ENCODE measurements around the gene SLC25A1. TPM values are rescaled to one million over a fixed set of nuclear protein-coding genes. Genes with fewer than 3 reads are reported as not detected.

SLC25A1 gene
- total and polyA plus RNA-seq, 2 donors (not counting 1 experiment from before 2014, with no cell fraction given) = 41.3 to 47.7 TPM

DNA sequence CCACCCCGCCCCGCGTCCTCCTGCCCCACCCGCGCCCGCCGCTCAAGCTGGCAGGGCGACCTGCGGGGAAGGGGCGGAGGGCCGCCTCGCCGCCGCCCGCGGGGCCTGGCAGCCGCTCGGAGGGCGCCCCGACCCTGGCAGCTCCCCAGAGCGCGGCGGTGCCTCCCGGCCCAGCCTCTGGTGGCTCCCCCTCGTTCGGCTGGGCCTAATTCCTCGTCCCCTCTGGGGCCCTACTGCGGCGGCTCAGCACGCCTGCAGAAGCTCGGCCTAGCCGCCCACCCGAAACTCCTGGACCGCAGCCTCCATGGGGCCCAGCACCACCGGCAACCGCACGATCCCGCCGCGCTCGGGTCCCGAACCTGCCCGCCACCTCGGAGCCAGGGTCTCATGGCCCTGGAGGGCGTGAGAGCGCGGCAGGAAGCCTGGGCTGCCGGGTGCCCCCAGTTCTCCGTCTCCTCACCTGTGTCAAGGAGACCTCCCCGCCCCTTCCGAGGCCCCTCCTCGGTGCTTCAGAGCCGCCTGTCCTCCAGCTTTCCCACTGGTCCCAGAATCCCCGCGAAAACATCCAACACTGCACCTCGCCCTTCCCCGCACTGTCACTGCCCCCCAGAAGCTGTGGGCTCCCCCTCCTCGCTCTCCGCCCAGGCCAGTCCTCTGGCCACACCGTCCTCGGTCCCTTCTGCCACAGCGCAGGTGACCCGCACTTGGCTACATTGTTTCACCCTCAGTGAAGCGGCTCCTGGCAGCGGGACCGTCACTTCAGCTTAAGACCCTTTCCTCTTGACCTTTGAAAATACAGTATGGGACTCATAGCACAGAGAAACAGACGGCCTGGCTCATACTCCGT, 27.8 kb downstream of the SLC25A1 start:
- Histone ChIP-seq H2AFZ (ENCODE audit: insufficient read depth, low read depth, low read length, poor library complexity, severe bottlenecking) (peak overlapping the region; percentile 15), H3K36me3 (replicated peaks in 1 of 2; ENCODE audit: control extremely low read depth in 1 of 2, control insufficient read depth in 1 of 2, extremely low read depth in 1 of 2, insufficient read depth in 2 of 2, low read length in 1 of 2) (no peaks in the 10 kb centered on the region), H3K4me1 (ENCODE audit: control insufficient read depth in 2 of 2, insufficient read depth in 2 of 2, low read length in 2 of 2) (peaks cover 13 to 16% of the 10 kb centered on the region in 2 donors), H3K79me2 (ENCODE audit: control insufficient read depth, insufficient read depth, low read length) (no peaks in the 10 kb centered on the region), H3K9ac (ENCODE audit: low read length) (no peak overlapping the region), H3K27ac (ENCODE audit: low read length in 2 of 2) (no peak overlapping the region), H3K4me2 (replicated peaks; ENCODE audit: low read depth, low read length, poor library complexity, severe bottlenecking) (peak overlapping the region; percentile 82), H3K9me3 (ENCODE audit: control extremely low read depth in 1 of 3, control insufficient read depth in 2 of 3, insufficient read depth in 1 of 3, low read length in 2 of 3) (peaks cover 0 to 16% (median 0%) of the 10 kb centered on the region in 3 donors), H4K20me1 (ENCODE audit: control insufficient read depth, insufficient read depth, low read length, poor library complexity, severe bottlenecking) (no peaks in the 10 kb centered on the region), H3K4me3 (ENCODE audit: control extremely low read depth in 1 of 5, extremely low read depth in 1 of 5, insufficient read depth in 1 of 5, low read depth in 2 of 5, low read length in 4 of 5) (no peak overlapping the region), H3K27me3 (replicated peaks in 1 of 4; ENCODE audit: control extremely low read depth in 1 of 4, control insufficient read depth in 3 of 4, insufficient read depth in 4 of 4, low read length in 3 of 4) (peaks cover 0 to 54% (median 22%) of the 10 kb centered on the region in 4 experiments)
- Mint-ChIP-seq H3K27me3 (peaks cover 39% of the 10 kb centered on the region), H3K27ac (peak overlapping the region; percentile 41), H3K4me3 (peak overlapping the region; percentile 80), H3K4me1 (peaks cover 11% of the 10 kb centered on the region), H3K9me3 (ENCODE audit: insufficient read depth) (peaks cover 4% of the 10 kb centered on the region)
- DNase-seq = peak; percentile 12
- WGBS (ENCODE audit: insufficient coverage) = 15% methylated on average over 68 of the region's 68 CpGs
- CTCF ChIA-PET = no interaction called here
- no peak for TF ChIP-seq EZH2 (IDR thresholded peaks at IDR 0.05; ENCODE audit: borderline replicate concordance, insufficient read depth, low read depth, low read length, poor library complexity, severe bottlenecking)
- TF ChIP-seq, protein P1, sequence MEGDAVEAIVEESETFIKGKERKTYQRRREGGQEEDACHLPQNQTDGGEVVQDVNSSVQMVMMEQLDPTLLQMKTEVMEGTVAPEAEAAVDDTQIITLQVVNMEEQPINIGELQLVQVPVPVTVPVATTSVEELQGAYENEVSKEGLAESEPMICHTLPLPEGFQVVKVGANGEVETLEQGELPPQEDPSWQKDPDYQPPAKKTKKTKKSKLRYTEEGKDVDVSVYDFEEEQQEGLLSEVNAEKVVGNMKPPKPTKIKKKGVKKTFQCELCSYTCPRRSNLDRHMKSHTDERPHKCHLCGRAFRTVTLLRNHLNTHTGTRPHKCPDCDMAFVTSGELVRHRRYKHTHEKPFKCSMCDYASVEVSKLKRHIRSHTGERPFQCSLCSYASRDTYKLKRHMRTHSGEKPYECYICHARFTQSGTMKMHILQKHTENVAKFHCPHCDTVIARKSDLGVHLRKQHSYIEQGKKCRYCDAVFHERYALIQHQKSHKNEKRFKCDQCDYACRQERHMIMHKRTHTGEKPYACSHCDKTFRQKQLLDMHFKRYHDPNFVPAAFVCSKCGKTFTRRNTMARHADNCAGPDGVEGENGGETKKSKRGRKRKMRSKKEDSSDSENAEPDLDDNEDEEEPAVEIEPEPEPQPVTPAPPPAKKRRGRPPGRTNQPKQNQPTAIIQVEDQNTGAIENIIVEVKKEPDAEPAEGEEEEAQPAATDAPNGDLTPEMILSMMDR (IDR thresholded peaks at IDR 0.05) = no peak
- ATAC-seq (ENCODE audit: low read depth) = no peak
- intact Hi-C loops (cut with micrococcal nuclease) = no loop called here
- POLR2A ChIA-PET = no interaction called here

DNA sequence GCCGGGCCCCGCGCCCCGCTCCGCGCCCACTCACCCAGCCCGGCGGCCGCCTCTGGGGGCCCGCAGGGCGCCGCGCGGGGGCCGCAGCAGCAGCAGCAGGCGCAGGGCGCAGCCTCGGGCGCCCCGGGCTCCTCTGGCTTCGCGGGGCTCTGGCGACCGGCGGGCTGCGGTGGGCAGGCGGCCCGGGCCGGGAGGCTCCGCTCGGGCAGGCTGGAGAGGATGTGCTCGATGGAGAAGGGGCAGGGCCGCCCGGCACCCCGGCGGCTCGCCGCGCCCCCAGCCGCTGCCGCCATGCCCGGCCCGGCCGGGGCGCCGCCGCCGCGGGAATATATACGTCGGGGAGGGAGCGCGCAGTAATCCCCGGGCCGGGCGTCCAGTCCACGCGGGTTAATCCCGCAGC, 28.5 kb downstream of the SLC25A1 start, which contains the start of gene GSC2:
Gene GSC2 (minus strand): TSS at position 302 of the 400 bp plus-strand sequence. CDS start 9 bp downstream, at position 293.
- Mint-ChIP-seq H3K27ac (peak within 1 kb of the TSS; percentile 41), H3K27me3 (peaks cover 38% of the 10 kb centered on the region), H3K4me1 (peaks cover 11% of the 10 kb centered on the region), H3K4me3 (peak within 1 kb of the TSS; percentile 80), H3K9me3 (ENCODE audit: insufficient read depth) (peaks cover 4% of the 10 kb centered on the region)
- Histone ChIP-seq H3K4me1 (ENCODE audit: control insufficient read depth in 2 of 2, insufficient read depth in 2 of 2, low read length in 2 of 2) (peaks cover 13 to 16% of the 10 kb centered on the region in 2 donors), H3K9ac (ENCODE audit: low read length) (peak within 1 kb of the TSS; percentile 51), H3K4me2 (replicated peaks; ENCODE audit: low read depth, low read length, poor library complexity, severe bottlenecking) (peak within 1 kb of the TSS; percentile 82), H3K79me2 (ENCODE audit: control insufficient read depth, insufficient read depth, low read length) (no peaks in the 10 kb centered on the region), H3K27ac (ENCODE audit: low read length in 2 of 2) (no peak within 1 kb of the TSS), H3K4me3 (ENCODE audit: control extremely low read depth in 1 of 5, extremely low read depth in 1 of 5, insufficient read depth in 1 of 5, low read depth in 2 of 5, low read length in 4 of 5) (peak within 1 kb of the TSS in 3 of 5 experiments; percentile 33 to 41 (median 40)), H3K27me3 (replicated peaks in 1 of 4; ENCODE audit: control extremely low read depth in 1 of 4, control insufficient read depth in 3 of 4, insufficient read depth in 4 of 4, low read length in 3 of 4) (peaks cover 0 to 52% (median 22%) of the 10 kb centered on the region in 4 experiments), H3K36me3 (replicated peaks in 1 of 2; ENCODE audit: control extremely low read depth in 1 of 2, control insufficient read depth in 1 of 2, extremely low read depth in 1 of 2, insufficient read depth in 2 of 2, low read length in 1 of 2) (no peaks in the 10 kb centered on the region), H3K9me3 (ENCODE audit: control extremely low read depth in 1 of 3, control insufficient read depth in 2 of 3, insufficient read depth in 1 of 3, low read length in 2 of 3) (peaks cover 0 to 16% (median 0%) of the 10 kb centered on the region in 3 donors), H2AFZ (ENCODE audit: insufficient read depth, low read depth, low read length, poor library complexity, severe bottlenecking) (peak within 1 kb of the TSS; percentile 71), H4K20me1 (ENCODE audit: control insufficient read depth, insufficient read depth, low read length, poor library complexity, severe bottlenecking) (no peaks in the 10 kb centered on the region)
- ChIA-PET POLR2A (no interaction called here), CTCF (no interaction called here)
- WGBS (ENCODE audit: insufficient coverage) = 7% methylated on average over 59 of the region's 59 CpGs
- ATAC-seq (ENCODE audit: low read depth) = no peak
- intact Hi-C loops (cut with micrococcal nuclease) = no loop called here
- no peak for DNase-seq
- TF ChIP-seq, protein P1 (IDR thresholded peaks at IDR 0.05) = no peak
- no peak for TF ChIP-seq EZH2 (IDR thresholded peaks at IDR 0.05; ENCODE audit: borderline replicate concordance, insufficient read depth, low read depth, low read length, poor library complexity, severe bottlenecking)
